Heart left ventricle (tissue), 13 donors: ENCODE data around the gene TSC22D1.

ENCODE experiments used
- POLR2A ChIP-seq, 2 donors: fragments of 450-650 bp; IDR thresholded peaks; one replicate each; pipeline ENCODE4 v1.6.1; 2017; ENCODE audit warnings: antibody characterized with exemption in 2 of 2, mild to moderate bottlenecking in 2 of 2, moderate library complexity in 2 of 2
- TF ChIP-seq, protein P1 (sequence below), 12 donors: fragments of 200-600 bp; sonication (generic) in 4 of 12; IDR thresholded peaks; one replicate each; pipeline versions ENCODE4 v1.5.0 to v1.8.0; 2018 to 2022; ENCODE audit warnings: antibody characterized with exemption in 12 of 12, mild to moderate bottlenecking in 5 of 12
- donor health status: ischemic (EF 13 %, LVEDD 7.1; RV severe dilation, severe dysfunction).
- donor health status: DM: no; HTN: yes; CAD: no.
- donor health status: DM: no; HTN: no; CAD: no.
- donor health status: ischemic (EF 25% LVEDD 6.9; RV normal size, moderate dysfunction).
- donor health status: ischemic (EF 25% LVEDD 5.7; RV mildly dilated, moderate dysfunction).
- donor health status: ischemic (EF 35%, LVEDD 5.7; RV mildly dilated, moderate dysfunction).
- donor health status: nonischemic (EF 11% LVEDD 7.7; RV severe dilation, severe dysfunction).
- donor health status: DM: yes; HTN: yes; CAD: no.
- donor health status: PGD.
- donor health status: ischemic (EF 29% LVEDD 5.4; RV normal size, mild dysfunction).
- donor health status: nonischemic (EF 23%, LVEDD 6.1; RV moderate dilation, normal function).

DNA sequence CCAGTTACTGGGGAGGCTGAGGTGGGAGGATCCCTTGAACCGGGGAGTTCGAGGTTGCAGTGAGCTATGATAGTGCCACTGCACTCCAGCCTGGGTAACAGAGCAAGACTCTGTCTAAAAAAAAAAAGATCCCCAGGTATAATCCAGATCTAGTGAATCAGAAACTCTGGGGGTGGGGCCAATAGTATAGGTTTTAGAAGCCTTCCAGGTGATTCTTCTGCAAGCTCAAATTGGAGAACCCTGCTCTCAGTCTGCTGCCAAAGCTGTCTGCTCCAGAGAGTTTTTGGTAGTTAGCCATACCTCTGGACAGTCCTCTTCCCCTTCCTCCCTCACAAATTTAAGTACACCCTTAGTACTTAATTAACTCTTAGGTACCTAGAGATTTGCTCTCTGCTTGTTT lies 174.6 kb downstream of the TSC22D1 start:
- TF ChIP-seq, protein P1, sequence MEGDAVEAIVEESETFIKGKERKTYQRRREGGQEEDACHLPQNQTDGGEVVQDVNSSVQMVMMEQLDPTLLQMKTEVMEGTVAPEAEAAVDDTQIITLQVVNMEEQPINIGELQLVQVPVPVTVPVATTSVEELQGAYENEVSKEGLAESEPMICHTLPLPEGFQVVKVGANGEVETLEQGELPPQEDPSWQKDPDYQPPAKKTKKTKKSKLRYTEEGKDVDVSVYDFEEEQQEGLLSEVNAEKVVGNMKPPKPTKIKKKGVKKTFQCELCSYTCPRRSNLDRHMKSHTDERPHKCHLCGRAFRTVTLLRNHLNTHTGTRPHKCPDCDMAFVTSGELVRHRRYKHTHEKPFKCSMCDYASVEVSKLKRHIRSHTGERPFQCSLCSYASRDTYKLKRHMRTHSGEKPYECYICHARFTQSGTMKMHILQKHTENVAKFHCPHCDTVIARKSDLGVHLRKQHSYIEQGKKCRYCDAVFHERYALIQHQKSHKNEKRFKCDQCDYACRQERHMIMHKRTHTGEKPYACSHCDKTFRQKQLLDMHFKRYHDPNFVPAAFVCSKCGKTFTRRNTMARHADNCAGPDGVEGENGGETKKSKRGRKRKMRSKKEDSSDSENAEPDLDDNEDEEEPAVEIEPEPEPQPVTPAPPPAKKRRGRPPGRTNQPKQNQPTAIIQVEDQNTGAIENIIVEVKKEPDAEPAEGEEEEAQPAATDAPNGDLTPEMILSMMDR (IDR thresholded peaks at IDR 0.05) = no peak
- no peak for TF ChIP-seq POLR2A (IDR thresholded peaks at IDR 0.05)
